K562 (cell line): ENCODE data around the gene IP6K2. TPM values are rescaled to one million over a fixed set of nuclear protein-coding genes. Genes with fewer than 3 reads are reported as not detected.

ENCODE experiments used
- ATAC-seq: fragments of 200-7000 bp; cut with Tn5 transposase; 3 replicates; pipeline ENCODE4 v1.9.1; 2020; ENCODE audit warnings: moderate library complexity
- BruUV-seq: library from RNA; stranded (reverse); fragments of 400-500 nt; replicated peaks from 2 replicates; lab custom pipeline; 2021; lab: Mats Ljungman, UMichigan
- CTCF ChIA-PET: fragments of 300-600 bp; formaldehyde crosslinking; extraction: SDS; loops from one replicate; lab custom pipeline; 2021; ENCODE audit warnings: low intra/inter-chr PET ratio; lab: Yijun Ruan, JAX
- POLR2A ChIA-PET: fragments of 300-600, 350-650 bp; sonication (Branson Sonifier 250); formaldehyde crosslinking; extraction: SDS; loops from one replicate; lab custom pipeline; 2021; ENCODE audit warnings: antibody characterized with exemption, inconsistent platforms; lab: Yijun Ruan, JAX
- DNase-seq, 4 experiments: peaks; one replicate each; pipeline versions ENCODE4 v3.0.0 to v3.0.0-alpha.2; 2011 to 2018; ENCODE audit warnings: low spot score in 3 of 4, mixed read lengths in 3 of 4; ENCODE audit errors: extremely low read depth in 1 of 4
- FAIRE-seq: peaks from 2 replicates; lab custom pipeline; 2011; peaks lifted over from hg19 to GRCh38; lab: Jason Lieb, UNC
- H2AFZ ChIP-seq: 2 replicates; pipeline ENCODE4 v1.6.0; 2011; ENCODE audit warnings: low read depth, low read length, control low read depth, inconsistent platforms
- H3K27ac ChIP-seq: fragments of 200-600 bp; 3 replicates; pipeline ENCODE4 v1.8.0; 2011; ENCODE audit warnings: low read depth, mild to moderate bottlenecking, control low read depth, inconsistent platforms, low read length, moderate library complexity, mixed read lengths; ENCODE audit errors: extremely low read depth
- H3K27me3 ChIP-seq, 2 experiments: fragments of 300-600 bp in 1 of 2; 2 replicates in 1 of 2; 3 replicates in 1 of 2; pipeline versions ENCODE4 v1.6.0 to v1.8.0; 2011; ENCODE audit warnings: inconsistent platforms in 2 of 2, low read length in 2 of 2, mild to moderate bottlenecking in 1 of 2, mixed read lengths in 1 of 2, moderate library complexity in 1 of 2; ENCODE audit not compliant: control insufficient read depth in 2 of 2, insufficient read depth in 2 of 2
- H3K36me3 ChIP-seq: fragments of 300-600 bp; 3 replicates; pipeline ENCODE4 v1.8.0; 2011; ENCODE audit warnings: mild to moderate bottlenecking, low read length, inconsistent platforms; ENCODE audit not compliant: control insufficient read depth, insufficient read depth
- H3K4me1 ChIP-seq, 2 experiments: fragments of 200-600 bp in 1 of 2; replicated peaks in 1 of 2; 2 replicates in 1 of 2; 3 replicates in 1 of 2; pipeline versions ENCODE4 v1.5.1 to v1.8.0; 2011; ENCODE audit warnings: inconsistent platforms in 2 of 2, low read length in 2 of 2, mild to moderate bottlenecking in 1 of 2, mixed read lengths in 1 of 2, moderate library complexity in 1 of 2; ENCODE audit not compliant: control insufficient read depth in 2 of 2, insufficient read depth in 2 of 2
- H3K4me2 ChIP-seq: 2 replicates; pipeline ENCODE4 v1.6.1; 2011; ENCODE audit warnings: low read length, control low read depth, inconsistent platforms, mixed read lengths; ENCODE audit not compliant: insufficient read depth
- H3K4me3 ChIP-seq: fragments of 200-600 bp; sonication (generic), shearing (Covaris generic); 2 replicates; pipeline ENCODE4 v1.5.1; 2016; ENCODE audit warnings: control low read depth, inconsistent platforms
- H3K79me2 ChIP-seq: fragments of 200-600 bp; 3 replicates; pipeline ENCODE4 v1.8.0; 2011; ENCODE audit warnings: low read length, inconsistent platforms; ENCODE audit not compliant: control insufficient read depth, insufficient read depth
- H3K9ac ChIP-seq, 2 experiments: 2 replicates each; pipeline versions ENCODE4 v1.6.0 to v1.6.1; 2011; ENCODE audit warnings: low read depth in 2 of 2, low read length in 2 of 2, control low read depth in 1 of 2, inconsistent platforms in 1 of 2, mild to moderate bottlenecking in 1 of 2, mixed read lengths in 1 of 2; ENCODE audit not compliant: insufficient read depth in 1 of 2
- H3K9me1 ChIP-seq: one replicate; pipeline ENCODE4 v1.6.0; 2011; ENCODE audit warnings: inconsistent platforms, mild to moderate bottlenecking, low read length, moderate library complexity; ENCODE audit not compliant: control insufficient read depth, insufficient read depth
- H3K9me3 ChIP-seq: replicated peaks from 2 replicates; pipeline ENCODE4 v1.5.1; 2011; ENCODE audit warnings: low read depth, low read length, inconsistent platforms; ENCODE audit not compliant: control insufficient read depth, insufficient read depth
- H4K20me1 ChIP-seq: replicated peaks from 2 replicates; pipeline ENCODE4 v1.6.1; 2011; ENCODE audit warnings: low read length, inconsistent platforms, mixed read lengths; ENCODE audit not compliant: control insufficient read depth, insufficient read depth
- CTBP1 ChIP-seq: fragments of 450-650 bp; IDR thresholded peaks from 2 replicates; pipeline ENCODE4 v1.6.1; 2016; ENCODE audit warnings: borderline replicate concordance
- ETS2 ChIP-seq: IDR thresholded peaks from 2 replicates; pipeline ENCODE4 v1.6.1; 2016; ENCODE audit warnings: borderline replicate concordance, missing genetic modification characterization, mild to moderate bottlenecking, moderate library complexity, missing compliant biosample characterization; ENCODE audit not compliant: poor library complexity, severe bottlenecking
- MCM2 ChIP-seq: fragments of 450-650 bp; IDR thresholded peaks from 2 replicates; pipeline ENCODE4 v1.6.1; 2017; ENCODE audit warnings: low read depth, mild to moderate bottlenecking
- SPI1 ChIP-seq: IDR thresholded peaks from 2 replicates; pipeline ENCODE4 v1.6.1; 2011; ENCODE audit warnings: low read depth, low read length, control low read depth, borderline replicate concordance
- ZNF717 ChIP-seq: fragments of 250-450 bp; sonication (Bioruptor Pico); IDR thresholded peaks from 2 replicates; pipeline ENCODE4 v1.5.0; 2021
- ZNF764 ChIP-seq: fragments of 250-450 bp; sonication (Bioruptor Pico); IDR thresholded peaks from 2 replicates; pipeline ENCODE4 v1.4.0; 2020; ENCODE audit warnings: low read depth, mild to moderate bottlenecking, moderate library complexity
- WGBS: fragments of 100-300 bp; shearing (Covaris generic); methylation state at CpG from one replicate; pipeline ENCODE4 v1.1.6; 2016; ENCODE audit warnings: low coverage, mixed read lengths; ENCODE audit not compliant: insufficient coverage; ENCODE audit errors: missing lambda C conversion rate; 5-methylcytosine and 5-hydroxymethylcytosine counted together
- in situ Hi-C: fragments of 300-500 bp; cut with MboI; formaldehyde crosslinking; loops from 4 replicates; pipeline ENCODE4 v1.15.0; 2018; ENCODE audit warnings: inconsistent platforms, mixed read lengths
- intact Hi-C: fragments of 100-400 bp; cut with micrococcal nuclease; formaldehyde crosslinking; loops from 2 replicates; pipeline ENCODE4 v1.14.2; 2022
- polyA plus RNA-seq, 8 experiments: library from polyadenylated mRNA; depleted of rRNA in 4 of 8; stranded (reverse) in 5 of 8; unstranded in 3 of 8; fragments of >200 nt; fragmentation: Nextera tagmentation in 2 of 8; fragmentation: Illumina TruSeq in 1 of 8; extraction: Ambion mirVana in 2 of 8; extraction: Trizol in 1 of 8; gene quantifications; 2 replicates each; pipeline versions ENCODE4 v1.2.1 to v1.2.3, GENCODE V29; 2011 to 2014; ENCODE audit warnings: inconsistent platforms in 1 of 8, missing spikeins in 1 of 8
- total RNA-seq, 7 experiments: library from RNA; depleted of rRNA in 6 of 7; stranded (reverse); fragments of >200 nt in 6 of 7; fragmentation: Illumina TruSeq in 2 of 7; extraction: Trizol in 2 of 7; gene quantifications; 2 replicates each; pipeline versions ENCODE4 v1.2.1 to v1.2.3, GENCODE V29; 2011 to 2021; ENCODE audit warnings: low replicate concordance in 1 of 7
- TF ChIP-seq, protein P1 (sequence below): fragments of 250-450 bp; sonication (Bioruptor Pico); IDR thresholded peaks from 2 replicates; pipeline ENCODE4 v1.8.0; 2022; ENCODE audit warnings: inconsistent platforms, mild to moderate bottlenecking, moderate library complexity, borderline replicate concordance
- TF ChIP-seq, protein P2 (sequence below): sonication (generic); formaldehyde crosslinking; IDR thresholded peaks from 2 replicates; pipeline ENCODE4 v1.8.0; 2023; ENCODE audit warnings: missing genetic modification reagents, mild to moderate bottlenecking, borderline replicate concordance

IP6K2 gene
- total and polyA plus RNA-seq, 9 of the 15 experiments (the other 6 are each of a cell fraction or from before 2014, with no cell fraction given), result 19.6 to 78.1 (median 48.0) TPM

DNA sequence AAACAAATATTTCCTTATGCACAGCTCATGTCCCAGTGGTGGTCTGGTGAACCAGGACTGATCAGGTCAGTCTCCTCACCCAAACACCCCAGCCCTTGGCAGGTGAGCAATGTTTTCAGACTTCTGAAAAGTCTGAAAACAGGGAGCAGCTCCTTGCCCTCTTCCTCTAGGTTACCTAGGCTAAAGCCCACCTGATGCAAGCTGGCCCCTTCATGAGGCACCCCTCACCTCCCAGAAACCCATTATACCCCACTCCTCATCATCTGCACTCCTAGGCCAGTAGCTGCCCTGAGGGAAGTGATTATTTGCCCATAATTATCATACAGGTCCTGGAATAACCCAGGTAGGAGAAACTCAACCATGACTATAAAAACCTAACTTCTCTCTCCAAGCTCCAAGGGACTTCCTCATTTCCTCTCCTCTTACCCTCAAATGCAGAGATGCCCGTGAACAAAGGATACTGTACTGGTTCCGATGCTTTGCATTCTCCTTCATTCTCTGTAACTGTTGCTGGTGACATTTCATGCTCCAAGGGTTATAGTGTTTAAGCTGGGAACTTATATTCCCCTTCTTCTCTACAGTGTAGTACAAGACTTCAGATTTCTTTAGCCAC, 26.1 kb downstream of the IP6K2 start:
- POLR2A ChIA-PET, result no interaction called here

DNA sequence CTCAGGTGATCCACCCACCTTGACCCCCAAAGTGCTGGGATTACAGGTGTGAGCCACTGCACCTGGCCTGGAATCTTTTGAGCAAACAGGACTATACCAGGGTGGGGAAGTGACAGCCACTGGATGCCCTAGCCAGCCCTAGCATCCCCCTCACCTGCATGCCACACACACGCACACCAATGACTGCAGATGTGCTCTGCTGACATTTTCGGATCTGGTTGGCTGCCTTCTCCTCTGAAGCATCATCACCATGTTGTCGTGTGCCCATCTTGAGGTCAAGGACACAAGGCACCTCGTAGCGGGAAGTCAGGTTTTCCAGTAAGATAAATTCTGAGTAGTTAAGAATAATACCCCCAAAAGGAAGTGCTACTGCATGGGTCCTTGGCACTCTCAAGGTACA, 27.6 kb downstream of the IP6K2 start:
- no peaks in the 10 kb centered on the region for H3K9me1 ChIP-seq
- H3K27me3 ChIP-seq, result no peaks in the 10 kb centered on the region
- in situ Hi-C loops, result no loop called here
- H3K27ac ChIP-seq, result no peak overlapping the region
- H3K4me2 ChIP-seq, result no peak overlapping the region
- FAIRE-seq (no peak), ATAC-seq (no peak), DNase-seq (no peak)
- 91% methylated on average over 5 of the region's 5 CpGs for WGBS
- no peaks in the 10 kb centered on the region for H3K9me3 ChIP-seq
- H3K9ac ChIP-seq, result no peak overlapping the region
- intact Hi-C loops, result no loop called here
- H3K36me3 ChIP-seq, result peaks cover 69% of the 10 kb centered on the region
- H3K79me2 ChIP-seq, result peaks cover 12% of the 10 kb centered on the region
- H2AFZ ChIP-seq, result no peak overlapping the region
- POLR2A ChIA-PET, result interaction anchor here (1.1 kb wide), 1 partner anchor 9 kb away, joined by 4 read pairs; no protein-coding TSS in a partner anchor
- H3K4me3 ChIP-seq, result no peak overlapping the region
- BruUV-seq, result no TSS peak
- peaks cover 7% of the 10 kb centered on the region; the same call in 1 of the 2 replicates for H4K20me1 ChIP-seq
- peaks cover 9 to 17% of the 10 kb centered on the region in 2 experiments; a peak in 4 of 5 replicates for H3K4me1 ChIP-seq
- CTCF ChIA-PET, result no interaction called here
- no peak for TF ChIP-seq MCM2
- no peak for TF ChIP-seq CTBP1
- TF ChIP-seq, protein P1, sequence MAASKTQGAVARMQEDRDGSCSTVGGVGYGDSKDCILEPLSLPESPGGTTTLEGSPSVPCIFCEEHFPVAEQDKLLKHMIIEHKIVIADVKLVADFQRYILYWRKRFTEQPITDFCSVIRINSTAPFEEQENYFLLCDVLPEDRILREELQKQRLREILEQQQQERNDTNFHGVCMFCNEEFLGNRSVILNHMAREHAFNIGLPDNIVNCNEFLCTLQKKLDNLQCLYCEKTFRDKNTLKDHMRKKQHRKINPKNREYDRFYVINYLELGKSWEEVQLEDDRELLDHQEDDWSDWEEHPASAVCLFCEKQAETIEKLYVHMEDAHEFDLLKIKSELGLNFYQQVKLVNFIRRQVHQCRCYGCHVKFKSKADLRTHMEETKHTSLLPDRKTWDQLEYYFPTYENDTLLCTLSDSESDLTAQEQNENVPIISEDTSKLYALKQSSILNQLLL, result no peak
- TF ChIP-seq, protein P2, sequence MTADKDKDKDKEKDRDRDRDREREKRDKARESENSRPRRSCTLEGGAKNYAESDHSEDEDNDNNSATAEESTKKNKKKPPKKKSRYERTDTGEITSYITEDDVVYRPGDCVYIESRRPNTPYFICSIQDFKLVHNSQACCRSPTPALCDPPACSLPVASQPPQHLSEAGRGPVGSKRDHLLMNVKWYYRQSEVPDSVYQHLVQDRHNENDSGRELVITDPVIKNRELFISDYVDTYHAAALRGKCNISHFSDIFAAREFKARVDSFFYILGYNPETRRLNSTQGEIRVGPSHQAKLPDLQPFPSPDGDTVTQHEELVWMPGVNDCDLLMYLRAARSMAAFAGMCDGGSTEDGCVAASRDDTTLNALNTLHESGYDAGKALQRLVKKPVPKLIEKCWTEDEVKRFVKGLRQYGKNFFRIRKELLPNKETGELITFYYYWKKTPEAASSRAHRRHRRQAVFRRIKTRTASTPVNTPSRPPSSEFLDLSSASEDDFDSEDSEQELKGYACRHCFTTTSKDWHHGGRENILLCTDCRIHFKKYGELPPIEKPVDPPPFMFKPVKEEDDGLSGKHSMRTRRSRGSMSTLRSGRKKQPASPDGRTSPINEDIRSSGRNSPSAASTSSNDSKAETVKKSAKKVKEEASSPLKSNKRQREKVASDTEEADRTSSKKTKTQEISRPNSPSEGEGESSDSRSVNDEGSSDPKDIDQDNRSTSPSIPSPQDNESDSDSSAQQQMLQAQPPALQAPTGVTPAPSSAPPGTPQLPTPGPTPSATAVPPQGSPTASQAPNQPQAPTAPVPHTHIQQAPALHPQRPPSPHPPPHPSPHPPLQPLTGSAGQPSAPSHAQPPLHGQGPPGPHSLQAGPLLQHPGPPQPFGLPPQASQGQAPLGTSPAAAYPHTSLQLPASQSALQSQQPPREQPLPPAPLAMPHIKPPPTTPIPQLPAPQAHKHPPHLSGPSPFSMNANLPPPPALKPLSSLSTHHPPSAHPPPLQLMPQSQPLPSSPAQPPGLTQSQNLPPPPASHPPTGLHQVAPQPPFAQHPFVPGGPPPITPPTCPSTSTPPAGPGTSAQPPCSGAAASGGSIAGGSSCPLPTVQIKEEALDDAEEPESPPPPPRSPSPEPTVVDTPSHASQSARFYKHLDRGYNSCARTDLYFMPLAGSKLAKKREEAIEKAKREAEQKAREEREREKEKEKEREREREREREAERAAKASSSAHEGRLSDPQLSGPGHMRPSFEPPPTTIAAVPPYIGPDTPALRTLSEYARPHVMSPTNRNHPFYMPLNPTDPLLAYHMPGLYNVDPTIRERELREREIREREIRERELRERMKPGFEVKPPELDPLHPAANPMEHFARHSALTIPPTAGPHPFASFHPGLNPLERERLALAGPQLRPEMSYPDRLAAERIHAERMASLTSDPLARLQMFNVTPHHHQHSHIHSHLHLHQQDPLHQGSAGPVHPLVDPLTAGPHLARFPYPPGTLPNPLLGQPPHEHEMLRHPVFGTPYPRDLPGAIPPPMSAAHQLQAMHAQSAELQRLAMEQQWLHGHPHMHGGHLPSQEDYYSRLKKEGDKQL (CRISPR knock-in tag), result no peak
- no peak for TF ChIP-seq ETS2 (tag)
- no peak for TF ChIP-seq ZNF764 (CRISPR knock-in tag)

More for the DNA sequence above, 26.1 kb downstream of the IP6K2 start:
- intact Hi-C loops (no loop called here), in situ Hi-C loops (no loop called here)
- BruUV-seq, result no TSS peak
- CTCF ChIA-PET, result no interaction called here
- Histone ChIP-seq H3K4me2 (no peak overlapping the region), H3K4me3 (no peak overlapping the region), H3K27me3 (no peaks in the 10 kb centered on the region), H3K9me1 (no peaks in the 10 kb centered on the region), H3K4me1 (peaks cover 4 to 12% of the 10 kb centered on the region in 2 experiments; a peak in 3 of 5 replicates), H3K36me3 (peaks cover 81% of the 10 kb centered on the region), H3K9me3 (no peaks in the 10 kb centered on the region), H3K9ac (no peak overlapping the region), H4K20me1 (0 out of 2 replicates have a peak, but pooled peaks cover 3% of the 10 kb centered on the region), H3K79me2 (peaks cover 8% of the 10 kb centered on the region; the same call in 2 of the 3 replicates), H2AFZ (no peak overlapping the region), H3K27ac (no peak overlapping the region)
- no peak for TF ChIP-seq ZNF717 (CRISPR knock-in tag)
- TF ChIP-seq SPI1, result peak; percentile 58
- no peak for DNase-seq
- FAIRE-seq, result no peak
- WGBS, result 88% methylated on average over 2 of the region's 2 CpGs
- no peak for ATAC-seq
